Amygdala (tissue), 56 donors: ENCODE results near the gene PIK3CA.
"Not testable (repeated sequence)": the region's sequence is repeated elsewhere in the genome, so short reads cannot be mapped to it uniquely, and the experiment has no call there.

Source experiments
- DNase-seq, 56 donors: peaks; one replicate each; lab custom pipeline; 2025; lab: John Stamatoyannopoulos, UW

PIK3CA gene

DNA sequence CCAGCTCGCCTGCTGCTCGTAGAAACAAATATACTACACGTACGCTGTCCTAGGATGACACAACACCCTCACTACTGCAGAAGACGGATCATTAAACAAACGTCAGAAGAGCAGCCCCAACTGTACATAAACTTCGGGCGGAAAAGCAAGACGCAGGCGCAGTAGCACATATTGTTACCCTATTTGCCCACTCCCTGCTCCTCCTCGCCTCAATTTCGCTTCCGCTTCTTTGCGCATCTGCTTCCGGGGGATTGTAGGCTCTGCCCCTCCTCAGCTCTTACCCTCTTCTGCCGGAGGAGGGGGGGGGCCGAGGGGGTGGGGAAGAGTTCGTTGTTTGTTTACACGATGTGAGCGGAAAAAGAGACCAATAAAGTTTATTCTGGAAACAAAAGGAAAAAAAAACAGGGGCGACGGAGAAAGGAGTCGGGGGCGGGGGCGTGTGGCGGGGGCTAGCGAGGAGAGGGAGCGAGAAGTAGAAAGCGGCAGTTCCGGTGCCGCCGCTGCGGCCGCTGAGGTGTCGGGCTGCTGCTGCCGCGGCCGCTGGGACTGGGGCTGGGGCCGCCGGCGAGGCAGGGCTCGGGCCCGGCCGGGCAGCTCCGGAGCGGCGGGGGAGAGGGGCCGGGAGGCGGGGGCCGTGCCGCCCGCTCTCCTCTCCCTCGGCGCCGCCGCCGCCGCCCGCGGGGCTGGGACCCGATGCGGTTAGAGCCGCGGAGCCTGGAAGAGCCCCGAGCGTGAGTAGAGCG lies at the start of gene PIK3CA:
PIK3CA (plus strand) TSS at position 485 of the 743 bp plus-strand sequence. CDS start 50,469 bp downstream, outside the sequence.
- peak; percentile 21 to 98 (median 94) for DNase-seq

GRCh38 chr3:179098388-179099077 lies 49.6 kb upstream of the PIK3CA start:
- DNase-seq, result no peak

- no peak for DNase-seq
Measured at GRCh38 chr3:179100652-179101051, 47.5 kb upstream of the PIK3CA start.

DNA sequence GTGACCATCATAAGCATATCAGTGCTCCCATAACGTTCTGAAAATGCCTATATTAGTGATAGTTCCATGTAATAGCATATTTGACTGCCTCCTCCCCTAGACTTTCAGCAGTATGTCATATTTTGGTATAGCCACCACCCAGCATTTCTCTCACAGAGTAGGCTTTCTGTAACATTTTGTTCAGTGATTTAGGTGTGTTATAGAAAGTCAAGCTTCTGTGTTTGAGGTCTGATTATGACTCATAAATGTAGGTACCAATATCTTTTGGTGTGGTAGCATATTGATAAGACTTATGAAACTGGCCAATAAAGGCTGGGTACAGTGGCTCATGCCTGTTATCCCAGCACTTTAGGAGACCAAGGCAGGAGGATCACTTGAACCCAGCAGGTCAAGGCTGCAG lies 42.3 kb upstream of the PIK3CA start:
- DNase-seq, result no peak

DNA sequence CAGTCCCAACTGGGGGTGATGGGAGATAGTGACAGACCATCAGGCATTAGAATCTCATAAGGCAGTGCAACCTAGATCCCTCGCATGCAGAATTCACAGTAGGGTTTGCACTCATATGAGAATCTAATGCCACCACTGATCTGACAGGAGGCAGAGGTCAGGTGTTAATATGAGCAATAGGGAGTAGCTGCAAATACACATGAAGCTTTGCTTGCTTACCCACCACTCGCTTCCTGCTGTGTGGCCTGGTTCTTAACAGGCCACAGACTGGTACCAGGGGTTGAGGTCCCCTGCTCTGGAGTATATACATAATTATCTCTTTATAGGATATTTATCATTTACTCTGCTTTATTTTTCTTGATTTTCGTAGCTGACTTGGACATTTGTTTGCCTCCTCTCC lies 40.5 kb upstream of the PIK3CA start:
- no peak for DNase-seq

GRCh38 chr3:179108086-179108485 lies 40.1 kb upstream of the PIK3CA start:
- DNase-seq, result no peak

- DNase-seq, result no peak
Measured at GRCh38 chr3:179113903-179114302, 34.3 kb upstream of the PIK3CA start.

- not testable (repeated sequence) for DNase-seq
Measured at GRCh38 chr3:179115444-179115843, 32.7 kb upstream of the PIK3CA start.

- no peak for DNase-seq
Measured at GRCh38 chr3:179116816-179117215, 31.3 kb upstream of the PIK3CA start.

- not testable (repeated sequence) for DNase-seq
Measured at GRCh38 chr3:179132191-179132890, 15.8 kb upstream of the PIK3CA start.

GRCh38 chr3:179133575-179133974 lies 14.6 kb upstream of the PIK3CA start:
- DNase-seq, result no peak

GRCh38 chr3:179136195-179136594 lies 12.0 kb upstream of the PIK3CA start:
- DNase-seq, result no peak

GRCh38 chr3:179141890-179142289 lies 6.3 kb upstream of the PIK3CA start:
- no peak for DNase-seq

- DNase-seq, result peak in 20 of 56 donors; percentile 0 to 66 (median 18)
Measured at GRCh38 chr3:179146911-179147513, 1.1 kb upstream of the PIK3CA start.

DNA sequence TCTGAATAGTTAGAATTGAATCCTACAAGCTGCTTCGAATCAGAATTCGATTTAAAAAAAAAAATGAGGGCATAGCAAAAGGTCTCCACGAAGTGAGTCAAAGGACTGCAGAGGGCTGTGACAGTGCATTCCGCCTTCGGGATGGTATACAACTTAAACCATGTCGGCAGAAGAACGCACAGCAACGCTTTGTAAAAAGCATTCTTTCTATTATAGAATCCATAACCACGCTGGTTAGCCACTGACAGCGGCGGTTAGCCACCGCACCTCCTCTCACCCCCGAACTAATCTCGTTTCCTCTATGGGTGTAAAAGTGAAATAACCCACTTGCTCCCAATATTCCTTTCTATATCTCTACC lies 664 bp upstream of the PIK3CA start:
- peak in 3 of 56 donors; percentile 31 to 51 (median 42) for DNase-seq

DNA sequence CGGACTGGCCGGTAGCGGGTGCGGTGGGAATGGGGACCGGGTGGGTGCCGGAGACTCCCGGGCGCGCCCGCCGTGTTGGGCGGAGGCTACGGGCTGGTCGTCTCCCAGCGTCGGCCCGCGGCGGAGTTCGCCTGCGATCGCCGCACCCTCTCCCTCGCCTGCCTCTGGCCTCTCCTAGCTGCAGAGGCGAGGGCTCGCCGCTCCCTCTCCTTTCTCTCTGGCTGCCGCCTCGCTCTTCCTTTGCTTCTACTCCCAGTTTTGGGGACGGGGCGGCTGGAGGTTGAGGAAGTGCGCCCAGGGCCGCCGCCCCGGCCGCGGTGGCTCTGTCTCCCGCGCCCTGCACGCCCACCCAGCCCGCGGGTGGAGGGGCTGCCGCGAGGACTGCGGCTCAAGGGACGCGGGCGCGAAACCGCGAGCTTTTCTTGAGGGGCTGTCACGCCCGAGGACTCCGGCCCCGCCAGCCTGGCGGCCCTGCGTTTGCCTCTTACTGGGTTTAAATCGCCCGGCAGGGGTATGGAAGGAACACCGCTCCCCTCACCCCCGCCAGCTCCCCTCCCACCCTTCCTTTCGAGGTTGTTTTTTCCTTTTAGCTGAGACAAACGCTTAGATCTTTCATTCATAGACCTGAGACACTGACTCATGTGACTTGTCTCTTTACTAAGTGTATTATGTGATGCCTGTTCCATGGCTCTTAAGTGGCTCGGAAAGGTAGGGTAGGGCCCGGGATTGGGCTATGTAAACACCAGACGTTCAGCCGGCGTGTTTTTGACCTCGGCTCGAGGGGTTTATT lies 654 bp downstream of the PIK3CA start:
- peak in 32 of 56 donors; percentile 3 to 74 (median 46) for DNase-seq

DNA sequence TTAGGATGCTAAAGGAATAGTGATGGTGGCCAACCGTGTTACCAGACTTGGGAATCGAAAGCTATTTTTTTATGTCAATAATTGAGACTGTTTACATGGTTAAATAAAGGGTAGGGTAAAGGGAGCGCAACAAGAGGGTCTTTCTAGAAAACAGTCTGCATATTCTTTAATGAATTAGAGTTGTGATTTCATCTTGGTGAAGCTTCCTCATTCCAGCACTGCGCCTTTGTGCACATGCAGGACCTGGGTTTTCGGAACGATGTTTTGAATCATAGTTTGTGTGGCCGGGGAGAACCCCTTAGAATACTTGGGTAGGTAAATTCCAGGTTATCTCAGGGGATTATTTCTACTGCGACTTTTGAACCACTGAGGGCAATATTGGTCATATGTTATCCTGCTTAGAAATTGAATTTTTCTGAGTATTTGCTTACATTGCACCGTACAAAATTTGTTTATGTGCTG lies 1.3 kb downstream of the PIK3CA start:
- peak in 4 of 56 donors; percentile 5 to 29 (median 17) for DNase-seq

DNA sequence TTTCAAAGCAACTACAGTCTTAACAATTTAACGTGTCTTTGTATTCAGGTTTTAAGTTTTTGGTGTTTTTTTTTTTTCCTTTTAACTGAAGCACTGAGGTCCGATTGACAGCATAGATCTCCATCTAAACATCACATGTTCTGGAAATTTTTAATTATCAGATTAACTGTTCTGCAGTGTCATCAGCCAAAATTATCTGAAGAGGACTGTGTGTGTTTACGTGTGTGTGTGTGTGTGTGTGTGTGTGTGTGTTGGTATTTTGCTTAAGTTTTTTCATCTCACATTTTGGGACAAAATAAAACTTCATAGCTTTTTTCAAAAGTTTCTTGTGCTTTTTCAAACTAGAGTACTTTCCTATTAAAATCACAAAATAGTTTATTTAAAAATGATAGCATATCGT lies 1.8 kb downstream of the PIK3CA start:
- DNase-seq, result no peak

GRCh38 chr3:179150610-179151009 lies 2.5 kb downstream of the PIK3CA start:
- DNase-seq, result no peak

GRCh38 chr3:179151474-179151873 lies 3.3 kb downstream of the PIK3CA start:
- no peak for DNase-seq
